H1 (cell line): ENCODE results near the gene NEK4. TPM values are rescaled to one million over a fixed set of nuclear protein-coding genes. Genes with fewer than 3 reads are reported as not detected.

ENCODE experiments used
- CTCF ChIA-PET: fragments of 300-600 bp; sonication (Branson Sonifier 250); formaldehyde crosslinking; loops from one replicate; lab custom pipeline; 2021; ENCODE audit not compliant: partially characterized antibody; lab: Charles Lee
- POLR2A ChIA-PET: fragments of 300-600 bp; sonication (Branson Sonifier 250); formaldehyde crosslinking; loops from one replicate; lab custom pipeline; 2021; ENCODE audit warnings: inconsistent platforms; ENCODE audit not compliant: partially characterized antibody; lab: Charles Lee
- DNase-seq, 2 experiments: peaks; one replicate each; pipeline versions ENCODE4 v3.0.0 to v3.0.0-alpha.2; 2010 to 2022; ENCODE audit warnings: low spot score in 2 of 2, low read depth in 1 of 2, mixed read lengths in 1 of 2
- FAIRE-seq: peaks from 2 replicates; lab custom pipeline; 2011; peaks lifted over from hg19 to GRCh38; lab: Jason Lieb, UNC
- H2AFZ ChIP-seq: 2 replicates; pipeline ENCODE4 v1.8.1; 2012; ENCODE audit warnings: low read length, inconsistent platforms
- H2AK5ac ChIP-seq: 2 replicates; pipeline ENCODE4 v1.6.1; 2013; ENCODE audit warnings: low read depth, low read length
- H2BK120ac ChIP-seq: replicated peaks from 2 replicates; pipeline ENCODE3; 2013; ENCODE audit warnings: low read depth, low read length, inconsistent platforms
- H2BK12ac ChIP-seq: 2 replicates; pipeline ENCODE4 v1.6.1; 2013; ENCODE audit warnings: low read depth, low read length
- H2BK15ac ChIP-seq: 2 replicates; pipeline ENCODE4 v1.6.1; 2013; ENCODE audit warnings: low read length
- H2BK20ac ChIP-seq: 2 replicates; pipeline ENCODE4 v1.6.1; 2013; ENCODE audit warnings: low read length
- H2BK5ac ChIP-seq: 2 replicates; pipeline ENCODE4 v1.6.1; 2013; ENCODE audit warnings: low read depth, low read length
- H3K14ac ChIP-seq: 2 replicates; pipeline ENCODE4 v1.6.1; 2013; ENCODE audit warnings: inconsistent platforms; ENCODE audit not compliant: insufficient read length
- H3K18ac ChIP-seq: 2 replicates; pipeline ENCODE4 v1.6.1; 2013; ENCODE audit warnings: low read length; ENCODE audit errors: extremely low read depth
- H3K23ac ChIP-seq: 2 replicates; pipeline ENCODE4 v1.6.1; 2013; ENCODE audit warnings: inconsistent platforms; ENCODE audit not compliant: insufficient read length
- H3K23me2 ChIP-seq: 2 replicates; pipeline ENCODE4 v1.6.1; 2013; ENCODE audit warnings: low read depth, low read length
- H3K27ac ChIP-seq: 2 replicates; pipeline ENCODE4 v1.6.1; 2011; ENCODE audit warnings: low read depth, low read length, inconsistent platforms
- H3K27me3 ChIP-seq, 4 experiments: replicated peaks in 1 of 4; 1 replicate in 1 of 4; 2 replicates in 3 of 4; pipeline versions ENCODE4 v1.6.1 to v1.8.1; 2011 to 2013; ENCODE audit warnings: low read length in 3 of 4, mild to moderate bottlenecking in 3 of 4, inconsistent platforms in 2 of 4, mixed read lengths in 2 of 4, moderate library complexity in 1 of 4; ENCODE audit not compliant: control insufficient read depth in 3 of 4, insufficient read depth in 3 of 4; ENCODE audit errors: extremely low read depth in 1 of 4
- H3K36me3 ChIP-seq, 4 experiments: 2 replicates each; pipeline versions ENCODE4 v1.6.1 to v1.8.1; 2011 to 2013; ENCODE audit warnings: mild to moderate bottlenecking in 4 of 4, low read length in 3 of 4, moderate library complexity in 2 of 4, control low read depth in 1 of 4, inconsistent platforms in 1 of 4; ENCODE audit not compliant: insufficient read depth in 4 of 4, control insufficient read depth in 2 of 4
- H3K4ac ChIP-seq: replicated peaks from 2 replicates; pipeline ENCODE3; 2013; ENCODE audit warnings: low read length, low read depth, mixed read lengths, inconsistent platforms; ENCODE audit not compliant: insufficient read length
- H3K4me1 ChIP-seq, 4 experiments: replicated peaks in 1 of 4; 1 replicate in 1 of 4; 2 replicates in 3 of 4; pipeline versions ENCODE4 v1.6.1 to v1.8.1; 2011 to 2013; ENCODE audit warnings: low read length in 3 of 4, inconsistent platforms in 2 of 4, mixed read lengths in 1 of 4; ENCODE audit not compliant: insufficient read depth in 4 of 4, control insufficient read depth in 3 of 4
- H3K4me2 ChIP-seq, 2 experiments: 2 replicates each; pipeline versions ENCODE4 v1.6.1 to v1.8.1; 2011 to 2013; ENCODE audit warnings: low read depth in 2 of 2, low read length in 2 of 2, control low read depth in 1 of 2, inconsistent platforms in 1 of 2, mild to moderate bottlenecking in 1 of 2; ENCODE audit not compliant: insufficient read depth in 1 of 2
- H3K4me3 ChIP-seq, 4 experiments: fragments of 200-600, 300-600 bp in 1 of 4; sonication (generic), shearing (Covaris generic), sonication (Bioruptor Twin) in 1 of 4; 2 replicates each; pipeline versions ENCODE4 v1.5.1 to v1.8.1; 2011 to 2016; ENCODE audit warnings: low read length in 4 of 4, low read depth in 3 of 4, control low read depth in 2 of 4, inconsistent platforms in 2 of 4, mild to moderate bottlenecking in 2 of 4, mixed read lengths in 1 of 4, moderate library complexity in 1 of 4; ENCODE audit not compliant: insufficient read depth in 2 of 4; ENCODE audit errors: extremely low read depth in 1 of 4
- H3K56ac ChIP-seq: replicated peaks from 2 replicates; pipeline ENCODE3; 2013; ENCODE audit warnings: low read depth, mild to moderate bottlenecking, mixed read lengths, low read length, inconsistent platforms; ENCODE audit not compliant: insufficient read length
- H3K79me1 ChIP-seq: 2 replicates; pipeline ENCODE4 v1.6.1; 2013; ENCODE audit warnings: low read depth, low read length, control low read depth
- H3K79me2 ChIP-seq, 2 experiments: 2 replicates each; pipeline versions ENCODE4 v1.6.1 to v1.8.1; 2012 to 2013; ENCODE audit warnings: low read length in 2 of 2, mild to moderate bottlenecking in 2 of 2, inconsistent platforms in 1 of 2; ENCODE audit not compliant: insufficient read depth in 2 of 2, control insufficient read depth in 1 of 2
- H3K9ac ChIP-seq, 4 experiments: replicated peaks in 1 of 4; 1 replicate in 1 of 4; 2 replicates in 3 of 4; pipeline versions ENCODE4 v1.6.1 to v1.8.1; 2011 to 2013; ENCODE audit warnings: low read depth in 3 of 4, low read length in 3 of 4, control low read depth in 2 of 4, mild to moderate bottlenecking in 2 of 4, moderate library complexity in 2 of 4, inconsistent platforms in 1 of 4; ENCODE audit errors: extremely low read depth in 1 of 4
- H3K9me3 ChIP-seq, 2 experiments: 2 replicates each; pipeline versions ENCODE4 v1.6.1 to v1.8.1; 2012 to 2013; ENCODE audit warnings: mild to moderate bottlenecking in 2 of 2, moderate library complexity in 2 of 2, control low read depth in 1 of 2, inconsistent platforms in 1 of 2, low read depth in 1 of 2, low read length in 1 of 2, mixed read lengths in 1 of 2; ENCODE audit not compliant: insufficient read depth in 2 of 2
- H4K20me1 ChIP-seq, 2 experiments: replicated peaks in 1 of 2; 2 replicates each; pipeline versions ENCODE3 to v1.8.1; 2011 to 2013; ENCODE audit warnings: inconsistent platforms in 2 of 2, low read length in 2 of 2, mild to moderate bottlenecking in 1 of 2; ENCODE audit not compliant: insufficient read depth in 2 of 2, control insufficient read depth in 1 of 2
- H4K5ac ChIP-seq: 2 replicates; pipeline ENCODE4 v1.6.1; 2013; ENCODE audit warnings: low read length, low read depth, mixed read lengths, inconsistent platforms; ENCODE audit not compliant: insufficient read length
- H4K8ac ChIP-seq: 2 replicates; pipeline ENCODE4 v1.8.0; 2013; ENCODE audit warnings: mild to moderate bottlenecking, moderate library complexity, low read length, inconsistent platforms; ENCODE audit not compliant: insufficient read depth; ENCODE audit errors: extremely low read depth
- H4K91ac ChIP-seq: replicated peaks from 2 replicates; pipeline ENCODE3; 2013; ENCODE audit warnings: low read length, mixed read lengths, inconsistent platforms; ENCODE audit not compliant: insufficient read length
- CBX5 ChIP-seq: fragments of 300-800, 300-1000 bp; sonication (generic); IDR thresholded peaks from 2 replicates; pipeline ENCODE4 v1.7.1; 2016; ENCODE audit warnings: antibody characterized with exemption, low read length, low read depth
- CEBPB ChIP-seq: IDR thresholded peaks from 2 replicates; pipeline ENCODE4 v1.6.1; 2012; ENCODE audit warnings: low read depth, low read length
- MAX ChIP-seq: IDR thresholded peaks from 2 replicates; pipeline ENCODE4 v1.6.1; 2012; ENCODE audit warnings: inconsistent platforms
- NANOG ChIP-seq: IDR thresholded peaks from 2 replicates; pipeline ENCODE4 v1.6.1; 2011; ENCODE audit warnings: low read length, low read depth, mild to moderate bottlenecking, inconsistent platforms; ENCODE audit not compliant: insufficient read depth, poor library complexity, severe bottlenecking
- RNF2 ChIP-seq: fragments of 200-900, 300-1000 bp; sonication (generic); IDR thresholded peaks from 2 replicates; pipeline ENCODE4 v1.7.1; 2016; ENCODE audit warnings: borderline replicate concordance, low read depth, mild to moderate bottlenecking, antibody characterized with exemption, low read length; ENCODE audit not compliant: poor library complexity, severe bottlenecking; ENCODE audit errors: missing control alignments
- SUZ12 ChIP-seq: fragments of 200-600 bp; sonication (generic); IDR thresholded peaks from 2 replicates; pipeline ENCODE4 v1.6.1; 2012; ENCODE audit warnings: mild to moderate bottlenecking, inconsistent platforms, low read length, moderate library complexity, mixed read lengths
- YY1 ChIP-seq: IDR thresholded peaks from 2 replicates; pipeline ENCODE4 v1.6.1; 2011; ENCODE audit warnings: low read depth, mild to moderate bottlenecking, low read length
- WGBS, 2 experiments: shearing (Covaris generic) in 1 of 2; methylation state at CpG; one replicate each; pipeline versions ENCODE4 v1.1.6 to v1.1.7; 2013 to 2015; ENCODE audit warnings: low lambda C conversion rate in 2 of 2, mixed read lengths in 2 of 2, inconsistent platforms in 1 of 2, low coverage in 1 of 2, missing lambda C conversion rate in 1 of 2; ENCODE audit not compliant: insufficient replicate concordance in 2 of 2, insufficient coverage in 1 of 2, insufficient read length in 1 of 2; ENCODE audit errors: extremely low coverage in 1 of 2, missing lambda C conversion rate in 1 of 2; 5-methylcytosine and 5-hydroxymethylcytosine counted together
- long read RNA-seq, 2 experiments: library from RNA in 1 of 2; library from capped mRNA in 1 of 2; stranded (forward); transcript quantifications; one replicate each; pipeline ENCODE4 v2.0.0, GENCODE V29; 2021; ENCODE audit warnings: inconsistent platforms in 1 of 2
- polyA minus RNA-seq, 3 experiments: library from RNA; depleted of rRNA, polyadenylated mRNA; stranded (reverse); fragments of >200 nt; gene quantifications; 1 replicate in 2 of 3; 2 replicates in 1 of 3; pipeline ENCODE4 v1.2.3, GENCODE V29; 2011
- polyA plus RNA-seq, 7 experiments: library from polyadenylated mRNA; depleted of rRNA in 3 of 7; stranded (reverse) in 5 of 7; unstranded in 2 of 7; fragments of >200 nt in 5 of 7; fragments of 200-250 nt in 2 of 7; gene quantifications; 1 replicate in 5 of 7; 2 replicates in 1 of 7; 4 replicates in 1 of 7; pipeline versions ENCODE4 v1.2.1 to v1.2.3, GENCODE V29; 2011 to 2013; ENCODE audit warnings: missing spikeins in 2 of 7, mixed read lengths in 2 of 7
- total RNA-seq: library from RNA; stranded (reverse); fragmentation: NEBNext Ultra II Directional; extraction: Animal tissue kit (Norgen Biotek cat#: 25700); gene quantifications from 2 replicates; pipeline ENCODE4 v1.2.1, GENCODE V29; 2021

The NEK4 gene
- total RNA-seq (39.5 and 40.0 TPM in 2 replicates), polyA plus RNA-seq (2011; rRNA removed) (6.0 and 7.5 TPM in 2 replicates), polyA minus RNA-seq (2011; rRNA and poly(A)+ RNA removed) (34.5 and 35.6 TPM in 2 replicates)
- polyA plus RNA-seq (2011; cell fraction: cytosol; rRNA removed), result 12.7 TPM
- 13.9 TPM for polyA plus RNA-seq (2011; cell fraction: nucleus; rRNA removed)
- 16.6 to 24.6 TPM (median 19.9 TPM) in 4 replicates for polyA plus RNA-seq (2012, experiment 1 of 2)
- 1.6 TPM for polyA plus RNA-seq (2012, experiment 2 of 2)
- polyA plus RNA-seq (2013, experiment 1 of 2), result 14.7 TPM
- polyA plus RNA-seq (2013, experiment 2 of 2), result 13.4 TPM
- polyA minus RNA-seq (2011; cell fraction: cytosol; rRNA and poly(A)+ RNA removed), result 20.0 TPM
- polyA minus RNA-seq (2011; cell fraction: nucleus; rRNA and poly(A)+ RNA removed), result 22.8 TPM
- long read RNA-seq, experiment 1, partial matches to known transcripts, result 6 of 19 reads
- long read RNA-seq, experiment 1, other reads (novel, unspliced or antisense), result 13 of 19 reads
- long read RNA-seq, experiment 2, partial matches to known transcripts, result 15 of 16 reads
- long read RNA-seq, experiment 2, other reads (novel, unspliced or antisense), result 1 of 16 reads

- Histone ChIP-seq H3K79me2 (peaks cover 0 to 21% of the 10 kb centered on the region in 2 experiments; a peak in 3 of 4 replicates), H3K36me3 (peaks cover 5 to 22% (median 13%) of the 10 kb centered on the region in 4 experiments; a peak in 7 of 8 replicates), H4K91ac (peak within 1 kb of the TSS; percentile 82), H3K27me3 (no peaks in the 10 kb centered on the region), H3K79me1 (peaks cover 3% of the 10 kb centered on the region; the same call in 1 of the 2 replicates), H3K4me1 (peaks cover 0 to 2% (median 0%) of the 10 kb centered on the region in 4 experiments; a peak in 1 of 7 replicates), H3K9ac (peak within 1 kb of the TSS; percentile 85 to 99 (median 91)), H3K4ac (peak within 1 kb of the TSS; percentile 57), H2BK5ac (peak within 1 kb of the TSS; percentile 94), H3K23me2 (peaks cover 7% of the 10 kb centered on the region), H3K14ac (no peak within 1 kb of the TSS), H2AK5ac (0 out of 2 replicates have a peak within 1 kb of the TSS, but pooled peaks have one; percentile 28), H3K23ac (no peak within 1 kb of the TSS), H2BK20ac (no peak within 1 kb of the TSS), H2AFZ (peak within 1 kb of the TSS; percentile 92), H2BK120ac (peak within 1 kb of the TSS; percentile 29), H3K4me3 (peak within 1 kb of the TSS; percentile 70 to 88 (median 78)), H2BK15ac (no peak within 1 kb of the TSS), H4K8ac (peak within 1 kb of the TSS; percentile 94), H2BK12ac (no peak within 1 kb of the TSS), H3K27ac (peak within 1 kb of the TSS; percentile 86), H3K4me2 (peak within 1 kb of the TSS; percentile 73 to 83), H4K20me1 (no peaks in the 10 kb centered on the region), H3K56ac (peak within 1 kb of the TSS; percentile 17), H3K9me3 (no peaks in the 10 kb centered on the region), H4K5ac (peak within 1 kb of the TSS; percentile 88), H3K18ac (peak within 1 kb of the TSS; percentile 62; the same call in 1 of the 2 replicates)
- WGBS, 2 experiments, result 2% methylated on average over 38 of the region's 67 CpGs; no CpG with 5 or more reads in 1 of the 2 experiments
- POLR2A ChIA-PET, result interaction anchor here (0.8 to 2.3 kb wide), 15 partner anchors 9 to 302 kb away, joined by 3 to 10 read pairs (median 6); partner anchors contain the start of genes GNL3, ITIH3 and PBRM1
- CTCF ChIA-PET, result interaction anchor here (1.1 to 4.7 kb wide), 5 partner anchors 22 to 52 kb away, joined by 3 to 28 read pairs (median 5); no protein-coding TSS in a partner anchor
- FAIRE-seq, result no peak
- DNase-seq, result peak; percentile 72 to 94
- TF ChIP-seq YY1, result peak; percentile 75
- TF ChIP-seq SUZ12, result no peak
- no peak for TF ChIP-seq CEBPB
- TF ChIP-seq NANOG, result no peak
- TF ChIP-seq CBX5, result no peak
- TF ChIP-seq RNF2, result no peak
- TF ChIP-seq MAX, result 0 out of 2 replicates have a peak, but pooled peaks have one; percentile 20
Measured at GRCh38 chr3:52770496-52771333, at the start of gene NEK4. NEK4 (minus strand) TSS chr3:52770940; CDS start chr3:52770746, 194 bp downstream.
